ENCODE measurements around the gene CTNNA3. TPM values are rescaled to one million over a fixed set of nuclear protein-coding genes. Genes with fewer than 3 reads are reported as not detected.

The CTNNA3 gene
- total RNA-seq, 4 donors from 2014 or later = 14.3 to 49.5 (median 24.2) TPM

- Histone ChIP-seq H3K4me3 (no peak overlapping the region), H3K9me3 (no peaks in the 10 kb centered on the region), H3K27ac (no peak overlapping the region), H3K36me3 (no peaks in the 10 kb centered on the region), H3K27me3 (no peaks in the 10 kb centered on the region), H3K4me1 (no peaks in the 10 kb centered on the region)
- ATAC-seq = no peak
- no peak for DNase-seq
- TF ChIP-seq POLR2A (IDR thresholded peaks at IDR 0.05) = no peak
- TF ChIP-seq, protein P1, sequence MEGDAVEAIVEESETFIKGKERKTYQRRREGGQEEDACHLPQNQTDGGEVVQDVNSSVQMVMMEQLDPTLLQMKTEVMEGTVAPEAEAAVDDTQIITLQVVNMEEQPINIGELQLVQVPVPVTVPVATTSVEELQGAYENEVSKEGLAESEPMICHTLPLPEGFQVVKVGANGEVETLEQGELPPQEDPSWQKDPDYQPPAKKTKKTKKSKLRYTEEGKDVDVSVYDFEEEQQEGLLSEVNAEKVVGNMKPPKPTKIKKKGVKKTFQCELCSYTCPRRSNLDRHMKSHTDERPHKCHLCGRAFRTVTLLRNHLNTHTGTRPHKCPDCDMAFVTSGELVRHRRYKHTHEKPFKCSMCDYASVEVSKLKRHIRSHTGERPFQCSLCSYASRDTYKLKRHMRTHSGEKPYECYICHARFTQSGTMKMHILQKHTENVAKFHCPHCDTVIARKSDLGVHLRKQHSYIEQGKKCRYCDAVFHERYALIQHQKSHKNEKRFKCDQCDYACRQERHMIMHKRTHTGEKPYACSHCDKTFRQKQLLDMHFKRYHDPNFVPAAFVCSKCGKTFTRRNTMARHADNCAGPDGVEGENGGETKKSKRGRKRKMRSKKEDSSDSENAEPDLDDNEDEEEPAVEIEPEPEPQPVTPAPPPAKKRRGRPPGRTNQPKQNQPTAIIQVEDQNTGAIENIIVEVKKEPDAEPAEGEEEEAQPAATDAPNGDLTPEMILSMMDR (IDR thresholded peaks at IDR 0.05 in 4 of 5, conservative IDR thresholded peaks at IDR 0.05 in 1 of 5) = no peak
- in situ Hi-C loops (cut with MboI; ENCODE audit: low sequenced_read_pairs in 4 of 4) = no loop called here
- intact Hi-C loops (cut with DNase I; ENCODE audit: low total_unique reads) = no loop called here
Observed at GRCh38 chr10:66983475-66983818, 712.5 kb downstream of the CTNNA3 start.

DNA sequence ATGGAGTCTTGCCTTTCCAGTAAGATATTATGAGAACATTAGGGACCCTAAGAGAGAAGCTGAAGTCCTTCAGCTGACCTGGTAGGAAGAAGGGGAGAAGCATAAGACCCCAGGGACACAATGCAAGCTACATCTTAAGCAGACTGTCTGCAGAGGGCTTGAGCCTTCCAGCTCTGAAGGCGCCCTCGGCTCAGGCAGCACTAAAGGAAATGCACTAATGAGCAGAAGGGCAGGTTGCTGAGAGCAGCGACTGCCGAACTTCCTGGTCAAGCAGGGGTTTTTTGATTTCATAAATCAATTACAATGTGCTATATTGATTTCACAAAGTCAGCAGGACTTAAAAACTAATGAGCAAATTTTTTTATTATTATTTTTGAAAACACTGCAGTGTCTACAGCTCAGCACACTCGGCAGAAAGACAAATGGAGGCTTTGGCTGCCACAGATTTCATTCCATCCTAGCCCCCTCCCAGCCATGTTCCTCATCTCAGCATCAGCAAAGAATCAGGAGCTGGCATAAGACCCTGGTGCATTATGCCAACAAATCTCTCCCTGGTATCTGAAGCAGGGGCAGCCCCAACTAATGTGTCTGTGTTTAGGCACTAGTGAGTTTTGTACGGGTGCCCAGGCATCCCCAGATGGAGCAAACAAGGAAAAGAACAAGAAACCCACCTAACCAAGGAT lies 713.1 kb downstream of the CTNNA3 start:
- H3K4me3 ChIP-seq = no peak overlapping the region
- H3K36me3 ChIP-seq = no peaks in the 10 kb centered on the region
- no peaks in the 10 kb centered on the region for H3K27me3 ChIP-seq
- DNase-seq (no peak), ATAC-seq (no peak)
- no peaks in the 10 kb centered on the region for H3K4me1 ChIP-seq
- TF ChIP-seq POLR2A (IDR thresholded peaks at IDR 0.05) = no peak
- TF ChIP-seq, protein P1 (IDR thresholded peaks at IDR 0.05 in 4 of 5, conservative IDR thresholded peaks at IDR 0.05 in 1 of 5) = no peak
- no peak overlapping the region for H3K27ac ChIP-seq
- H3K9me3 ChIP-seq = no peaks in the 10 kb centered on the region
- in situ Hi-C loops (cut with MboI; ENCODE audit: low sequenced_read_pairs in 4 of 4) = no loop called here
- intact Hi-C loops (cut with DNase I; ENCODE audit: low total_unique reads) = no loop called here

GRCh38 chr10:66982053-66982420 lies 714.0 kb downstream of the CTNNA3 start:
- Histone ChIP-seq H3K27ac (no peak overlapping the region), H3K4me3 (no peak overlapping the region), H3K36me3 (no peaks in the 10 kb centered on the region), H3K9me3 (no peaks in the 10 kb centered on the region), H3K27me3 (no peaks in the 10 kb centered on the region), H3K4me1 (no peaks in the 10 kb centered on the region)
- in situ Hi-C loops (cut with MboI; ENCODE audit: low sequenced_read_pairs in 4 of 4) (no loop called here), intact Hi-C loops (cut with DNase I; ENCODE audit: low total_unique reads) (no loop called here)
- DNase-seq = no peak
- TF ChIP-seq, protein P1 (IDR thresholded peaks at IDR 0.05 in 4 of 5, conservative IDR thresholded peaks at IDR 0.05 in 1 of 5) = no peak
- TF ChIP-seq POLR2A (IDR thresholded peaks at IDR 0.05) = no peak
- ATAC-seq = no peak

- intact Hi-C loops (cut with DNase I; ENCODE audit: low total_unique reads) (no loop called here), in situ Hi-C loops (cut with MboI; ENCODE audit: low sequenced_read_pairs in 4 of 4) (no loop called here)
- TF ChIP-seq, protein P1 (IDR thresholded peaks at IDR 0.05 in 4 of 5, conservative IDR thresholded peaks at IDR 0.05 in 1 of 5) = no peak
- no peak for TF ChIP-seq POLR2A (IDR thresholded peaks at IDR 0.05)
- no peak overlapping the region for H3K4me3 ChIP-seq
- H3K9me3 ChIP-seq = no peaks in the 10 kb centered on the region
- no peaks in the 10 kb centered on the region for H3K27me3 ChIP-seq
- no peak for DNase-seq
- no peak overlapping the region for H3K27ac ChIP-seq
- no peaks in the 10 kb centered on the region for H3K36me3 ChIP-seq
- no peaks in the 10 kb centered on the region for H3K4me1 ChIP-seq
- no peak for ATAC-seq
Observed at GRCh38 chr10:66981361-66982052, 714.5 kb downstream of the CTNNA3 start.
